CD4-positive, alpha-beta T cell treated with Interleukin-4 for 4 hours (primary cell): ENCODE data around the gene REC8.

Experiments used
- DNase-seq: peaks from one replicate; pipeline ENCODE4 v3.0.0-alpha.2; 2020

Gene REC8, protein sequence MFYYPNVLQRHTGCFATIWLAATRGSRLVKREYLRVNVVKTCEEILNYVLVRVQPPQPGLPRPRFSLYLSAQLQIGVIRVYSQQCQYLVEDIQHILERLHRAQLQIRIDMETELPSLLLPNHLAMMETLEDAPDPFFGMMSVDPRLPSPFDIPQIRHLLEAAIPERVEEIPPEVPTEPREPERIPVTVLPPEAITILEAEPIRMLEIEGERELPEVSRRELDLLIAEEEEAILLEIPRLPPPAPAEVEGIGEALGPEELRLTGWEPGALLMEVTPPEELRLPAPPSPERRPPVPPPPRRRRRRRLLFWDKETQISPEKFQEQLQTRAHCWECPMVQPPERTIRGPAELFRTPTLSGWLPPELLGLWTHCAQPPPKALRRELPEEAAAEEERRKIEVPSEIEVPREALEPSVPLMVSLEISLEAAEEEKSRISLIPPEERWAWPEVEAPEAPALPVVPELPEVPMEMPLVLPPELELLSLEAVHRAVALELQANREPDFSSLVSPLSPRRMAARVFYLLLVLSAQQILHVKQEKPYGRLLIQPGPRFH

DNA sequence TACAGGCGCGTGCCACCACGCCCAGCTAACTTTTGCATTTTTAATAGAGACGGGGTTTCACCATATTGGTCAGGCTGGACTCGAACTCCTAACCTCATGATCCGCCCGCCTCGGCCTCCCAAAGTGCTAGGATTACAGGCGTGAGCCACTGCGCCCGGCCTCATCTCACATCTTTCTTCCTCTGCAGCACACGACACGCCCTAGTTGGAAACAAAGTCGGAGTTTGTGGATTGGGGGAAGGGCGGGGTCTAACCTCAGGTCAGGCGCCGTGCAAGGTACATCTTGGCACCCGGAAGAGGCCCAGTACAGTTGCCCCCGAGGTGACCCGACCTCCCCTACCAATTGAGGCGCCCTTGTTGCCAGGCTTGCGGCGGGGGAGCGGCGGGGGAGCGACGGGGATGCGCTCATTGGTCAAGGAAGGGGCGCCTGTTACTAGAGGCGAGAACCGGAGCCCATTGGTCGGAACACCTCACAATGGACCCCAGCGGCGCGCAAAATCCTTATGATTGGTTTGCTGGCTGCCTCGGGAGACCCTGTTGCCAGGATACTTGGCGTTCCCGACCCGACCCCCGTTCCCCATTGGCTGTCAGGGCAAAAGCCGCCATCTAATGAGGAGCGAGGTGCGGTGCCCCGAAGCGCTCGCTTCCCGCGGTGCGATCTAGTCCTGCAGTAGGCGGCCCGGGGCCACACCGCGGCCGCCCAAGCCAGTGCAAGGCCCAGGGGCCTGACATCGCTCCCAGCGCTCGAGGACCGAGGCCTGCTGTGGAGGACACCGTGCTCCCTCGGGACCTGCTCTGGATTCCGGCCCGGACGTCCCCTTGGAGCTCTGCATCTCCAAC lies at the start of gene REC8:
REC8 (plus strand) TSS at position 659 of the 839 bp plus-strand sequence. CDS start 473 bp downstream, outside the sequence.
- DNase-seq: peak; percentile 62

DNA sequence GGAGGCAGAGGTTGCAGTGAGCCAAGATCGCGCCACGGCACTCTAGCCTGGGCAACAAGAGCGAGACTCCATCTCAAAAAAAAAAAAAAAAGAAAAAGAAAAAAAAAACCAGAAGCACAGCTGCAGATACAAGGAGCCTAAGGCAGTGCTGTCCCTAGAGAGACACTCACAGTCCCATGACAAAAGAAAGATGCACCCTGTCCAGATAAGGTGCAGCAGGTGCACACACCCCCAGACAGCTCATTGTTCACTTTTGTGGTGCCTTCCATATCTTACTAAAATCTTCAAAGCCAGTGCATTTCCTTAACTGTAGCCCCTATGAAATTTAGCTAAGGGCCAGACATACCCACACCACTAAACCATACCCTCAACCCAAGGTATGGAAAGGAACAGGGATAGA lies 49.5 kb upstream of the REC8 start:
- DNase-seq: no peak

DNA sequence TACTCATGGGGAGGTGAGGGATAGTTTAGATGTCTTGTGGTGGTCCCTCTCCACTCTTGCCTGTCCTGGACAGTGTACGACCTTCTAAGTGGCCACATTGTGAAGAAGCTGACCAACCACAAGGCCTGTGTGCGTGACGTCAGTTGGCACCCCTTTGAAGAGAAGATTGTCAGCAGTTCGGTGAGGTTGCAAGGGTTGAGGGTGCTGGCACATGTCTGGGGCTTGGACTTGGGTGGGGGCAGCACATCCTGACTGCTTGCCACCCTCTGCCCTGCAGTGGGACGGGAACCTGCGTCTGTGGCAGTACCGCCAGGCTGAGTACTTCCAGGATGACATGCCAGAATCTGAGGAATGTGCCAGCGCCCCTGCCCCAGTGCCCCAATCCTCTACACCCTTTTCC lies 49.0 kb upstream of the REC8 start:
- DNase-seq: no peak

DNA sequence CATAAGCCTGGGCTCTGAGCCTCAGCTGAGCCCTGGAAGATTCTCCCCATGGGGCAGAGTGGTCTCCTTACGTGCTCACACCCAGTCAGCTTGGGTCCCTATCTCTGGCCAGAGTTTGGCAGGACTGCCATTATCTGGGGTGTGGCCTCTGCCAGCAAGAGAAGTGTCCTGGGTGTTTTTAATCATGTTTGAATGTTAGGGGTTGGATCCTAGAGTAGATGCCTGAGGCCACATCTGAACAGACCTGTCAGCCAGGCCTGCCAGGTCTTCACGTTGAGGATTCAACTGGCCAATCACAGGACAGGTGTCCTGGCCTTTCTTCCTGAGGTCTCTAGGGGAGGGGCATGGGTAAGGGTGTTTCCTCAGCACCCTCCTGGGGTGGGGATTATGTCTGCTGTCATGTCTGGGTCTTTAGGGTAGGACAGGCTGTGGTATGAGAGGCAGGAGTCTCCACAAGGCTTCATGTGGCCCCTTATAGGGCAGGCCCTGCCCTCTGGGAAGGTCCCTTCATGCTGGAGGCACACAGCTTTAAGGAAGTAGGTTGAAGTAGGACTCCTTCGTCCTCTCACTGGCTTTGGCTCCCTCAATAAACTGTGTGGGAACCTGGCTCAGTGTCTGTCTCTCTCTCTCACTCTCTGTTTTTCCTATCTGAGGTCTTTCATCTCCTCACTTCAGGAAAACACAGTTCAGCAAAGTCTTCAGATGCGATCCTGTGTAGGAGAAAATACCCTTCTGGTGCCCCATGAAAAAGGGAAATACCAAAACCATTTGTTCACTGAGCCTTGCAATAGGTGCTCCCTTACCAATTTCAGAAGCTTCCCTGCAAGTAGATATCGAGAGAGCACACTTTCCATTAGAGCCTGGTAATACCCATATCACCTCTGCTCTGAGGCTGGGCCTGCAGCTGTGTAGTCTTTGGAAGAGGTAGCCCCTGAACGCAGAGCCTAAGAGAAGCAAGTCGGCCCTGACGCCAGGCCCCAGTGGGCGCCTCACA lies 48.2 kb upstream of the REC8 start:
- no peak for DNase-seq

DNA sequence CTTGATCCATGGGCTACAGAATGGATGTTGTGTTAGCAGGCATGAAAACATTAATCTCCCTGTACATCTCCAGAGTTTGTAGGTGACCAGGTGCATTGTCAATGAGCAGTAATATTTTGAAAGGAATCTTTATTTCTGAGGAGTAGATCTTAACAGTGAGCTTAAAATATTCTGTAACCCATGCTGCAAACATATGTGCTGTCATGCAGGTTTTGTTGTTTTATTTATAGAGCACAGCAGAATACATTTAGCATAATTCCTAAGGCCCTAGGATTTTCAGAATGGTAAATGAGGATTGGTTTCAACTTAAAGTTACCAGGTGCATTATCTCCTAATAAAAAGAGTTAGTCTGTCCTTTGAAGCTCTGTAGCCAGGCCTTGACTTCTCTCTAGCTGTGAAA lies 44.9 kb upstream of the REC8 start:
- DNase-seq: no peak

DNA sequence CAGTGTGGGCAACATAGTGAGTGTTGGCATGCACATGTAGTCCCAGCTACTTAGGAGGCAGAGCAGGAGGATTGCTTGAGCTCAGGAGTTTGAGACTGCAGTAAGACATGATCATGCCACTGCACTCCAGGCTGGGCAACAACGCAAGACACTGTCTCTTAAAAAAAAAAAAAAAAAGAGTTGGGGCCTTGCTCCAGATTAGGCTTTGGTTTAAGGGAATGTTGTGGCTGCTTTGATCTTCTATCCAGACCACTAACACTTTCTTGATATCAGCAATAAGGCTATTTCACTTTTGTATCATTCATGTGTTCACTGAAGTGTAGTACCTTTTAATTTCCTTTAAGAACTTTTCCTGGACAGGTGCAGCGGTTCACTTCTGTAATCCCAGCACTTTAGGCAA lies 44.2 kb upstream of the REC8 start:
- DNase-seq: no peak

DNA sequence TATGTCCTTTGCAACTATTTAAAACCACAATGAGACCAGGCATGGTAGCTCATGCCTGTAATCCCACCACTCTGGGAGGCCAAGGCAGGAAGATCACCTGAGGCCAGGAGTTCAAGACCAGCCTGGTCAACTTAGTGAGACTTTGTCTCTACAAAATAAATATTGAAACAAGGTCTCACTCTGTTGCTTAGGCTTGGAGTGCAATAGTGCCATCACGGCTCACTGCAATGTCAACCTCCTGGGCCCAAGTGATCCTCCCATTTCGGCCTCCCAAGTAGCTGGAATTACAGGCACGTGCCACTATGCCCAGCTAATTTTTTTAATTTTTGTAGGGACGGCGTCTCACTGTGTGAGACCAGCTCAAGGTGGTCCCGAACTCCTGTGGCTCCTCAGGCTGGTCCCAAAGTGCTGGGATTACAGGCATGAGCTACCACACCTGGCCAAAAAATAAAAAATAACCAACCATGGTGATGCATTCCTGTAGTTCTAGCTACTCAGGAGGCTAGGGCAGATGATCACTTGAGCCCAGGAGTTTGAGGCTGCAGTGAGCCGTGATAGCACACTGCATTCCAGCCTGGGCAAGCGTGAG lies 42.4 kb upstream of the REC8 start:
- DNase-seq: no peak

DNA sequence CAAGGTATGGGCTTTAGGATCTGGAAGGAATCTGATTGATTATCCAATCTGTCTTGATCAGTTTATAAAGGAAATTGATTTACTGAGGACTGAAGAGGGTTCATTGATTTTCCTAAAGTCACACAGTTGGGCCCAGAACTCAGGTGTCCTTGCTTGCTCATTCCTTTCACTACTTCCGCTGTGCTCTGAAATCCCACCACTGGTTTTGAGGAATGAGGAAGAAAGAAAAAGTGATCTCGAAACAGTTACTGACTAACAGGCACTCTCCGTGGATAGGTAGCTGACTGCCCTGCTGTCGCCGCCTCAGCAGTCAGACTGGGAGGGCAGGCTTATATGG lies 41.5 kb upstream of the REC8 start, which contains the start of gene FITM1:
FITM1 (plus strand) TSS at position 280 of the 337 bp plus-strand sequence. CDS start 905 bp downstream, outside the sequence.
- no peak for DNase-seq

DNA sequence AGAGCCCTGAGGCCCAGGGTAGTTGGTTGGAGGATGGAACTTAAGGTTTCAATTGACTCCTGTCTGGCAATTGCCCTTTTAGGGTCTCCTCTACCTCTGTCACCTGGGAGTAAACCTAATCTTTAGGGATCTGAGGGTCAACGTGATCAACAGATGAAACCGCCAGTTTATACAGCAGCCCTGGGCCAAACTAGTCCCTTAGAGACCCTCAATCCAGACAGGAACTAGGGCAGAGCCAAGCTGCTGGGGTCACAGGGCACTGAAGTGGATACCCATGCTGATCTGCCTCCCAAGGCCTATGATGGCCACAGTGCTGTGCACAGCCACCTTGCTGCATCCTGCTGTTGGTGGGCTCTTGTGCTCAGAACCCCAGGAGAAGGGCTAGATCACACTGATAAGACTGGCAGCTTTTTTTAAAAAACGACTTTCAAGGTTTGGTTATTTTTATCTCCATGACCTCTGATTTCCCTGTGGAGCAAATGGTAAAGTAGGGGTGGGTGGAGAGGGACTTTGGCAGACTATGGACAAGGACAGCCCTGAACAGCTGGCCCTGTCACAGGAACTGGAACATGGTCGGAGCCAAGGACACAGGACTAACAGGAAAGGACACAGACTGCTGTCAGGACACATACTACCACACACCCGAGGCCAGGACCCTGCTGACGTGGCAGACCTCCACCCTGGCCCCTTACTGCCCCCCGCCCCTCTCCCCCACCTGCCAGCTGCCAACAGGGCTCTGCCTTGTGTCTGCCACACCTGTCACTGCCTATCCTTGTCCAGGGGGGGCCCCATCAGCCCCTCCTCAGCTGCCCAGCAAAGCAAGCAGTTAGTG lies 40.9 kb upstream of the REC8 start:
- no peak for DNase-seq

DNA sequence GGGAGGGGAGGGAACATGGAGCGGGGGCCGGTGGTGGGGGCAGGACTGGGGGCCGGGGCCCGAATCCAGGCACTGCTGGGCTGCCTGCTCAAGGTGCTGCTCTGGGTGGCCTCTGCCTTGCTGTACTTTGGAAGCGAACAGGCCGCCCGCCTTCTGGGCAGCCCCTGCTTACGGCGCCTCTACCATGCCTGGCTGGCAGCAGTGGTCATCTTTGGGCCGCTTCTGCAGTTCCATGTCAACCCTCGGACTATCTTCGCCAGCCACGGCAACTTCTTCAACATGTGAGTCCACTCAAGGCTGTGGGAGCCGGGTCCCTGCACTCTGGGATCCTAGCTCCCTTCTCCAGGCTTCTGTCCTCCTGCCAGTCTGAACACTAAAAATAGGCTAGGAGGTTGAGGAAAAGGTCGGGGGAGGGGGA lies 40.3 kb upstream of the REC8 start:
- no peak for DNase-seq

DNA sequence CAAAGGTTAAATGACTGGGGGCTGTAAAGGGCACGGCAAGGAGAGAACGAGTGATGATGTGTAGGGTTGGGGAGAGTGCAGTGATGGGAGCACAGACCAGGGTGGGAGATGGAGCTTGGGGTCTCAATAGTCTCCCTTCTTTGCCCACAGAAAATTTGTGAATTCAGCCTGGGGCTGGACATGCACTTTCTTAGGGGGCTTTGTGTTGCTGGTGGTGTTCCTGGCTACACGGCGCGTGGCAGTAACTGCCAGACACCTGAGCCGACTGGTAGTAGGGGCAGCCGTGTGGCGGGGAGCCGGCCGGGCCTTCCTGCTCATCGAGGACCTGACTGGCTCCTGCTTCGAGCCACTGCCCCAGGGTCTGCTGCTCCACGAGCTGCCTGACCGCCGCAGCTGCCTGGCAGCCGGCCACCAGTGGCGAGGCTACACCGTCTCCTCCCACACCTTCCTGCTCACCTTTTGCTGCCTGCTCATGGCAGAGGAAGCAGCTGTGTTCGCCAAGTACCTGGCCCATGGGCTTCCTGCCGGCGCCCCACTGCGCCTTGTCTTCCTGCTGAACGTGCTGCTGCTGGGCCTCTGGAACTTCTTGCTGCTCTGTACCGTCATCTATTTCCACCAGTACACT lies 39.7 kb upstream of the REC8 start:
- peak; percentile 26 for DNase-seq

DNA sequence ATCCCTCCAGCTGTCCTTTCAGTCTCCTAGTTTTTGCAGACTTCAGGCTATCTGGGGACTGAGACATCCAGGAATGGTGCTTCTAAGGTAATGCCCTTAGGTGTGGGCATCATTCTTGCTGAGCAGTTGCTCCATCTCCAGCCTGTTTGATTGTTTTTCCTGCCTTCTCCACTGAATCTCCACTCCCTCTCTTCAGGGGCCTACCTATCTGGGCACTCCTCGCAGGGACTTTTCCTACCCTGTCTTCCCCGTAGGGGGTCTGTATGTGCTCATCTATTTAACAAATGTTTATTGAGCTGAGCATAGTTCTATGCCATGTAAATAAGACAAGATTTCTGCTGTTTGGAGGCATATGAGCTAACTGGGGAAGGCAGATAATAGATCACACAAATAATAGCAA lies 38.9 kb upstream of the REC8 start:
- DNase-seq: no peak

DNA sequence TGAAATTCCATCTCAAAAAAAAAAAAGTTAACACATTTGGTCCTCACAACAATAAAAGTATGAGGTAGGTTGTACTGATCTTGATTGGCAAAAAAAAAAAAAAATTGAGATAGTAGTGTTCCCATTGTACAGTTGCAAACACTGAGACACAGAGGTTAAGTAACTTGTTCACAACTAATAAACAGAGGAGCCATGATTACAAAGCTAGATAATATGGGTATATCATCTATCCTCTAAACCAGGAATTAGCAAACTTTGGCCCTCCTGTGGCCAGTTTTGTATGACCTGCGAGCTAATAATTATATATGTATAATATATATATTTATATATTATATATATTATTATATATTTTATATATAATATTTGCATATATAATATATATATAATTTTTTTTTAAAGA lies 38.1 kb upstream of the REC8 start:
- DNase-seq: no peak

DNA sequence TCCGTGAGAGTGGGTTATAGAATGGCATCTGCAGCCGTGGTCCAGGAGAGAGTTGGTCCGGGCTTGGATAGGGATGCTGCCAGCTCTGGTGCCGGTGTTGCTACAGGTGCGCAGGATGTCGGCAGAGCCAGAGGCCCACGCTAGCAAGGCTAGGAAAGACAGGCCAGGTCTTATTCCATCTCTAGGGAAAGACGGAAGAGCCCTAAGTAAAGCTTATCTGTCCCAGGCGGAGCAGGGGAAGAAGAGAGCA lies 36.4 kb upstream of the REC8 start:
- DNase-seq: no peak

DNA sequence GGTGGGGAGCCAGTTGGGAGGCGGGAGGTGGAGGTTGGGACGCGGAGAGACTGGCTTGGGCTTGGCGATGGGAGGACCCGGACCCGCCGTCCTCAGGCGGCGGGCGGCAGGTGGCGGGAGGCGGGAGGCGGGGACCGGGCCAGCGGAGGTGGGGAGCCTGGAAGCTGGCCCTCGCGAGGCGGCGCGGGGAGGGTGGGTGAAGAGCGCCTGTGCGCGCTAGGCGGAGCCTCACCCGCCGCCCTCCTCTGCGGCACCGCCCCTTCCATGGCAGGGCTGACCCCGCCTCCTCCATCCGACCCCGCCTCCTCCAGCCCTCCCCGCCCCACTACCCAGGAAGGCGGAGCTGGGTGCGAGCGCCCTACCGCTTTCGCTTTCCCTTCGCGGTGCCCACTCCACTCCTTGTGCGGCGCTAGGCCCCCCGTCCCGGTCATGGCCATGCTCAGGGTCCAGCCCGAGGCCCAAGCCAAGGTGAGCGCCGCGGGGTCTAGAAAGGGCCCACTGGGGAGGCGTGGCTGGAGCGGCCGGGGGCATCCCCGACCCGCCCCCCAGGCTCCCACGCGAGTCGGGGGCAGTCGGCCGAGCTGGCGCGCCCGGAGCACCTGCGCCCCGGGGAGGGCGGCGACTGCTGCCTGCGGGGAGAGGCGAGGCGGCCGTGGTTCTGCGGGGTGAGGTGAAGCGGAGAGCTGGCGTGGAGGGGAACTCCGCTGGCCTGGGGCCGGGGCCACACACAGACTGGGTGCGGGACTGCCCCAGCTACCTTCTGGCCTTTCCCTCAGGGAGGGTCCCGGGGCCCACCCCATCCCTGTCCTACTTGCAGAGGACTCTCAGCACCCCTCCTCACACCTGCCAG lies 35.8 kb upstream of the REC8 start, which contains the start of gene PSME1:
PSME1 (plus strand) TSS at position 361 of the 850 bp plus-strand sequence; CDS start at position 430, 69 bp downstream.
- peak; percentile 91 for DNase-seq

DNA sequence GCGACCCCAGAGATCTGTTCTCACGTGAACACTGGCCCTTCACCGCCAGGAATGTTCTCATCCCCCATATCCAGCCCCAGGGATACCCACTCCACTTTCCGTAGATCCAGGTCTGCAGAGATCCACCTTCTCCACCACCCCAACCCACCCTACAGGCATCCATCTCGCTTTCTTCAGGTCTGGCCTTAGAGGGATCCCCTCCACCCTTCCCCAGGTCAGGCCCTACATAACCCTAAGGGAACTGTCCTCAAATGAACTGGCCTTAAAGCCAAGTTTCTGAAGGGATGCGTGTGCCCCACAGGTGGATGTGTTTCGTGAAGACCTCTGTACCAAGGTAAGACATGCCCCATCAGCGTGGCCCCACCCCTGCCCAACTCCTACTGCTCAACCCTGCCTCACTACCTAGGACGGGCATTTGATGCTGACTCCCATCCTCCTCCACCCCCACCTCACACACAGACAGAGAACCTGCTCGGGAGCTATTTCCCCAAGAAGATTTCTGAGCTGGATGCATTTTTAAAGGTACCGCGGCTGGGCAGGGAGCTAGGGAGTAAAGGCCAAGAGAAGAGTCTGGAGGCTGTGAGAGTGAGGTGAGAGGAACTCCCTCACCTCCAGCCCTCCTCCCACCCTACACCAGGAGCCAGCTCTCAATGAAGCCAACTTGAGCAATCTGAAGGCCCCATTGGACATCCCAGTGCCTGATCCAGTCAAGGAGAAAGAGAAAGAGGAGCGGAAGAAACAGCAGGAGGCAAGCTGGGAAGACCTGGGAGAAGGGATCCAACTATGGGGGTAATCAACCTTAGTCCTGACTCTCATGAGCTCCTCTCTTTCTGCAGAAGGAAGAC lies 35.0 kb upstream of the REC8 start:
- no peak for DNase-seq

DNA sequence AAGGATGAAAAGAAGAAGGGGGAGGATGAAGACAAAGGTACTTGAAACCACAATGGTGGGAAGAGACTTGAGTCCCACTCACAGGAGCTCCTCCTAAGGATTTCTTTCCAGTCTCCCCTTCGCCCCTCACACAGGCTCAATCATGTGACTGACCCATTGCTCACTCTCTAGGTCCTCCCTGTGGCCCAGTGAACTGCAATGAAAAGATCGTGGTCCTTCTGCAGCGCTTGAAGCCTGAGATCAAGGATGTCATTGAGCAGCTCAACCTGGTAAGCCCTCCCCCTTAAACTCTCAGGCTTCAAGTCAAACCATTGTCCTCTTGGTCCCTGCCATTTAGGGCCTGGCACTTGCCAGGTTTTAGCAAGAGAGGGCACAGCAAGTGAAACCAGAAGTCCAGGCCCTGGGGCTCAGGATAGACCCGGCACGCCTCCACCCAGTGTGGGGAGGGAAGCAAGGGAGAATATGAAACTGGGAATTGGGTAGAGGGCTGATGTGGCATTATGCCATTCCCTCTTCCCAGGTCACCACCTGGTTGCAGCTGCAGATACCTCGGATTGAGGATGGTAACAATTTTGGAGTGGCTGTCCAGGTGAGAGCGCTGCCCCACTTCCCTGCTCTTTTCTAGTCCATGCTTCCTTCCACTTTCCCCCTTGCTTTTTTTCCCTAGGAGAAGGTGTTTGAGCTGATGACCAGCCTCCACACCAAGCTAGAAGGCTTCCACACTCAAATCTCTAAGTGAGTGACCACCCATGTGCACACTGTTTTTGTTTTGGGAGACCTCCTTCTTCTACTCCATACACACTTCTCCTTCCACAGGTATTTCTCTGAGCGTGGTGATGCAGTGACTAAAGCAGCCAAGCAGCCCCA lies 34.1 kb upstream of the REC8 start:
- DNase-seq: no peak
